Mammary microvascular endothelial cell (primary cell): Measurements from ENCODE around the gene CFAP92. TPM values are rescaled to one million over a fixed set of nuclear protein-coding genes. Genes with fewer than 3 reads are reported as not detected.

Experiments
- total RNA-seq: library from RNA; depleted of rRNA; stranded (reverse); fragments of >200 nt; gene quantifications from 2 replicates; pipeline ENCODE4 v1.2.3, GENCODE V29; 2015

CFAP92 gene, protein sequence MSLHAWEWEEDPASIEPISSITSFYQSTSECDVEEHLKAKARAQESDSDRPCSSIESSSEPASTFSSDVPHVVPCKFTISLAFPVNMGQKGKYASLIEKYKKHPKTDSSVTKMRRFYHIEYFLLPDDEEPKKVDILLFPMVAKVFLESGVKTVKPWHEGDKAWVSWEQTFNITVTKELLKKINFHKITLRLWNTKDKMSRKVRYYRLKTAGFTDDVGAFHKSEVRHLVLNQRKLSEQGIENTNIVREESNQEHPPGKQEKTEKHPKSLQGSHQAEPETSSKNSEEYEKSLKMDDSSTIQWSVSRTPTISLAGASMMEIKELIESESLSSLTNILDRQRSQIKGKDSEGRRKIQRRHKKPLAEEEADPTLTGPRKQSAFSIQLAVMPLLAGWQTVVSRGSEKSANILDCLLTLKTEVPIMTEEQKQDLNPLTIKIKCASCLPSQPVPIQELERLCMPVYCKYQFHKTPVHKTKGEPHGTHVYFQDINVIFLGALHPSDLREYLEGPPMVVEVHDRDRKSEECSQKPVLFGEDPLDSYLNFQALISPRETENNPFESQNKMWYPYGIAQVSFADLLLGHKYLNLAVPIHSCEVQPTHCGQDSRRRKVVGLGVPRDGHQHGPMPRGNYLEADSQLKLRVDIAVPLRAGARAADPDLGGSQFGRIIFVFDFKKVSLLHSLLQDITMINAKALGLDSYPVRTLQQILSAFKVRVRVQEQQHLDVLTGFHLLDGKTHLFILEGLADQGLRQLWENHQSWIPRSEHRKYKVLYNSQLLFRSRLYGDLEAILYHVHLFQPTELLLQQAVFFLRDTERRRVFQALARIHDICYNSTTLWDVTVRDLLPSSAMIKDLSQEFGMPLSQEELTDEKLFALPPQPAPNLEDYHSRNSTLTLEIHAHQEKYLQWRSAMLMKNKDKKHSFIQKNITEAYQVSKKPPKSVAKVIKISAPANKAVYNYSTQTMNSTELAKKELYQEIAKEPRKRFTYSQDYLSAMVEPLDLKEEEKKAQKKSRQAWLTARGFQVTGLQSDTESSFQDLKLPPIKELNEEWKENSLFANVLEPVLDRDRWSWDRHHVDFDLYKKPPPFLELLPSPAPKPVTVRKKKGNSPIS
- total RNA-seq, result 0.10 and 0.27 TPM in 2 replicates

DNA sequence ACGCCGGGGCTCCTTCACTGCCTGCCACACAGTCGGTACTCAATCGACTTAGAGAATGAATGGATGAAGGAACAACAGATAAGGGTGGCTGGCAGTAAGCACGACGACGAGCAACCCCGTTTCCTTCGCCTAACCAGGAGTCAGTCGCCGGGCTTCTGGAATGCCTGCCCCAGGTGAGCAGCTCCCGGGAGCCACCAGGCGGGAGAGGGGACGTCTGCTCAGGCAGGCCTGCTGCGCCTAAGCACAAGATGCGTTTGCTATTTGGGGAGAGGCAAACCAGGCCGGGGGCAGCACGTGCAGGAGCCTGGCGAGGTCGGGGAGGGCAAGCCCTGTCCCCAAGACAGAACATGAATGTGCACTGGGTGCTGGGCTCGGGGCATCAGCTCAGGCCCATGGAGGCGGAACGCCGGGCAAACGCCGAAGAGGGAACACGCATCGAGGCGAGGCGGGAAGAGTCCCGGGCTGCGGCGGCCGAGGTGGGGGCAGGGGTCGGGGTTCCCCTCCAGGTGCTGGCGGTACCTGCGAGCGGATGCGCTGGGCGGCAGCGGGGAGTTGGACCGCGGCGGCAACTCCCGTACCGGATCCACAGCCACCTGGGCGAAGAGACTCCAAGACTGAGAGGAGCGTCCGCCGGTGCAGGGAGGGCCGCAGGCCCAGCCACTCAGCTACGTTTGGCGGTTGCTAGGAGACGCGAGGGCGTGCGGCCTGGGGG lies at the start of gene CFAP92:
Gene CFAP92, minus strand, starts transcription at position 616 of the 712 bp plus-strand sequence. CDS start 772 bp downstream, outside the sequence.

DNA sequence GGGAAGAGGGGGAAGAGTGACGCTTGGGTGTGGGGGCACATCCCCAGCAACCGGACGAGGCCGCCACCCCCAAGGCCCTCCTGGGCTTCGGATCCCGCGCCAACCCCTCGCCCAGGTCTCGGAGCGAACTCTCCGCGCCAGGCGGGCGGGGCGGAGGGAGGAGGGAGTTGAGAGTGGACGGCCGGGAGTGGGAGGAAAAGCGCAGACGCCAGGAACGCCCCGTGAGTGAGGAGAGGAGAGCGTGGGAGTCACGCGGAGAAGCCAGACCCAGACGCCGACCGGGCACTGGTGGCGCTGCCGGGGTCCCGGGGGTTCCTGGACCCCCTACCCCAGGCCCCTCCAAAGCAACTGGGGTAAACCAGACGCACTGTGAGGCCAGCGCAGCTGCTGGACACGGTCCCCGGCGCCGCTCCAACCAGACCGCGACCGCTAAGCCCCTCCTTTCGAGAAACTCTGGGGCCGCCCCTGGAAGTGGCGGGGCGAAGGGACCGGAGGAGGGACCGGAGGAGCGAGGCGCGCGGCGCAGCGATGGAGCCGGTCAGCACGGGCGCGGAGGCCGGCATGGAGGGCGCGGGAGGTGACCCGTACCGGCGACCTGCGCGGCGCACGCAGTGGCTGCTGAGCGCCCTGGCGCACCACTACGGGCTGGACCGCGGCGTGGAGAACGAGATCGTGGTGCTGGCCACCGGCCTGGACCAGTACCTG lies 7.4 kb upstream of the CFAP92 start, which contains the start of gene EFCC1:
Gene EFCC1, plus strand, starts transcription at position 204 of the 705 bp plus-strand sequence. Its CDS starts 325 bp downstream, at position 529.

DNA sequence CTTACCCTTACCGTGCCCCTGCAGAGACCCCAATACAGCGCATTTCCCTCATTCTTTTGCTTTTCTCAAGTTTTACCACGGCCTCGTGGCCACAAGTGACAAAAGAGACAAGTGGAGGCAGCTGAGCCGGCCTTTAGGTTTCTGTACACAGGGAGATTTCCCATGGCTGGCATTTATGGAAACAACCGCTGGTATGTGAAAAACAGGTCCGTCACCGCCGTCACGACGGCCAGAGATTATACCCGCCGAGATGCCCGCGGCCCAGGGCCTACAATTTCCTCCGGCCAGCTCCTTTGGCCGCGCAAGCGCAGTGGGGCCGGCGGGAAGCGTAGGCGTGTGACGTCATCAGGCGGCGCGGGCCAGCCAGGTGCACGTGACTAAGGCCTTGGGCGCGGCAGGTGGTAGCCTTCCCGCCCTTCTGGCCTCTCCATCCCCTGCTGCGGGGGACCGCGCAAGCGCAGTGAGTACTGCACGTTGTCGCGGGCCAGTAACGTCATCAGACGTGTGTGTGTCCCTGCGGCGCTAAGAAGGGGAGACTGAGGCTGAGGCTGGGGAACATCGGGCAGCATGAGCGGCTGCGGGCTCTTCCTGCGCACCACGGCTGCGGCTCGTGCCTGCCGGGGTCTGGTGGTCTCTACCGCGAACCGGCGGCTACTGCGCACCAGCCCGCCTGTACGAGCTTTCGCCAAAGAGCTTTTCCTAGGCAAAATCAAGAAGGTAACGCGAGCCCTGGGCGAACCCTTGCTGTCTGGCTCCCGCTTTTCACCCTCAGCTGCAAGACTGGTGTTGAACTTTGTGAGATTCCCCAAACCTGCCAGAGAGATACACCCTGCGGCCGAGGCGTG lies 114.5 kb downstream of the CFAP92 start, which contains the start of gene ACAD9:
Gene ACAD9, plus strand, starts transcription at position 496 of the 845 bp plus-strand sequence. Its CDS starts 72 bp downstream, at position 568.

Other genes starting within 250 kb of the CFAP92 start
- gene ACAD9, start 114.5 kb downstream of the CFAP92 start, total RNA-seq, result 46.5 and 51.1 TPM in 2 replicates
- 0.30 and 0.73 TPM in 2 replicates for gene EFCC1, start 7.2 kb upstream of the CFAP92 start, total RNA-seq
- gene GP9, start 66.7 kb upstream of the CFAP92 start, total RNA-seq, result 0.53 TPM in 1 of 2 replicates, not detected in the other
- gene RAB43, start 127.7 kb upstream of the CFAP92 start, total RNA-seq, result 19.7 and 23.4 TPM in 2 replicates
- 25.0 and 28.1 TPM in 2 replicates for gene ISY1, start 167.0 kb upstream of the CFAP92 start, total RNA-seq
- 265 and 267 TPM in 2 replicates for gene CNBP, start 189.8 kb upstream of the CFAP92 start, total RNA-seq